Gastrocnemius medialis (tissue), 4 donors: Measurements from ENCODE around the gene SEMA3D. TPM values are rescaled to one million over a fixed set of nuclear protein-coding genes. Genes with fewer than 3 reads are reported as not detected.

Source experiments
- ATAC-seq, 2 donors: fragments of 150-250 bp; one replicate each; pipeline ENCODE4 v1.9.1; 2016
- DNase-seq, 2 donors: peaks; one replicate each; pipeline ENCODE4 v3.0.0-alpha.2; 2019
- H3K27ac ChIP-seq, 4 donors: fragments of 200-600 bp; sonication (generic); 1 replicate in 1 of 4; 2 replicates in 3 of 4; pipeline ENCODE4 v1.5.1; 2016 to 2018; ENCODE audit warnings: mild to moderate bottlenecking in 2 of 4, moderate library complexity in 1 of 4
- H3K27me3 ChIP-seq, 3 donors: fragments of 200-600 bp; sonication (generic) in 2 of 3; 1 replicate in 1 of 3; 2 replicates in 2 of 3; pipeline versions ENCODE4 v1.5.1 to v1.6.0; 2016 to 2019; ENCODE audit warnings: mild to moderate bottlenecking in 1 of 3, moderate library complexity in 1 of 3
- H3K36me3 ChIP-seq, 2 donors: fragments of 200-600 bp; sonication (generic) in 1 of 2; one replicate each; pipeline ENCODE4 v1.5.1; 2017 to 2018
- H3K4me1 ChIP-seq, 2 donors: fragments of 200-600 bp; sonication (generic) in 1 of 2; one replicate each; pipeline ENCODE4 v1.5.1; 2016 to 2017; ENCODE audit warnings: mild to moderate bottlenecking in 2 of 2
- H3K4me3 ChIP-seq, 4 donors: fragments of 200-600 bp; sonication (generic) in 3 of 4; 1 replicate in 1 of 4; 2 replicates in 3 of 4; pipeline ENCODE4 v1.5.1; 2016 to 2019; ENCODE audit warnings: mild to moderate bottlenecking in 2 of 4
- H3K9me3 ChIP-seq, 3 donors: fragments of 200-600 bp; sonication (generic) in 2 of 3; 1 replicate in 1 of 3; 2 replicates in 2 of 3; pipeline ENCODE4 v1.5.1; 2016 to 2019
- POLR2A ChIP-seq, 2 donors: fragments of 450-650 bp; IDR thresholded peaks; one replicate each; pipeline ENCODE4 v1.6.1; 2017; ENCODE audit warnings: antibody characterized with exemption in 2 of 2, mild to moderate bottlenecking in 2 of 2, moderate library complexity in 2 of 2
- in situ Hi-C, 4 donors: fragments of 200-750 bp; cut with MboI; loops; one replicate each; pipeline versions ENCODE4 v1.15.0 to v1.8.0; 2017; ENCODE audit warnings: low sequenced_read_pairs in 4 of 4
- intact Hi-C: fragments of 100-400 bp; cut with DNase I; formaldehyde crosslinking; loops from one replicate; pipeline ENCODE4 v1.15.1; 2023; ENCODE audit warnings: low total_unique reads
- total RNA-seq, 4 donors: library from RNA; depleted of rRNA; stranded (reverse); fragments of >200 nt; gene quantifications; one replicate each; pipeline versions ENCODE4 v1.1.0 to v1.2.3, GENCODE V29; 2016
- TF ChIP-seq, protein P1 (sequence below), 5 experiments: fragments of 450-650 bp in 3 of 5; fragments of 200-600 bp in 2 of 5; sonication (generic) in 2 of 5; IDR thresholded peaks in 4 of 5; conservative IDR thresholded peaks in 1 of 5; 1 replicate in 4 of 5; 2 replicates in 1 of 5; pipeline ENCODE4 v1.5.1; 2016 to 2019; ENCODE audit warnings: antibody characterized with exemption in 5 of 5, mild to moderate bottlenecking in 3 of 5, moderate library complexity in 3 of 5

The SEMA3D gene
- total RNA-seq, 4 donors from 2014 or later: 0.75 TPM; not detected in 3

GRCh38 chr7:85041605-85042216 is 145.1 kb downstream of the SEMA3D start:
- Histone ChIP-seq H3K36me3 (no peaks in the 10 kb centered on the region), H3K27me3 (no peaks in the 10 kb centered on the region), H3K4me3 (no peak overlapping the region), H3K4me1 (no peaks in the 10 kb centered on the region), H3K9me3 (no peaks in the 10 kb centered on the region), H3K27ac (no peak overlapping the region)
- in situ Hi-C loops (loop anchor here (10.0 to 25.0 kb wide), 3 partner anchors 496 to 521 kb away; no protein-coding TSS in a partner anchor), intact Hi-C loops (no loop called here)
- peak in 1 of 2 donors; percentile 17 for DNase-seq
- ATAC-seq: no peak
- TF ChIP-seq, protein P1, sequence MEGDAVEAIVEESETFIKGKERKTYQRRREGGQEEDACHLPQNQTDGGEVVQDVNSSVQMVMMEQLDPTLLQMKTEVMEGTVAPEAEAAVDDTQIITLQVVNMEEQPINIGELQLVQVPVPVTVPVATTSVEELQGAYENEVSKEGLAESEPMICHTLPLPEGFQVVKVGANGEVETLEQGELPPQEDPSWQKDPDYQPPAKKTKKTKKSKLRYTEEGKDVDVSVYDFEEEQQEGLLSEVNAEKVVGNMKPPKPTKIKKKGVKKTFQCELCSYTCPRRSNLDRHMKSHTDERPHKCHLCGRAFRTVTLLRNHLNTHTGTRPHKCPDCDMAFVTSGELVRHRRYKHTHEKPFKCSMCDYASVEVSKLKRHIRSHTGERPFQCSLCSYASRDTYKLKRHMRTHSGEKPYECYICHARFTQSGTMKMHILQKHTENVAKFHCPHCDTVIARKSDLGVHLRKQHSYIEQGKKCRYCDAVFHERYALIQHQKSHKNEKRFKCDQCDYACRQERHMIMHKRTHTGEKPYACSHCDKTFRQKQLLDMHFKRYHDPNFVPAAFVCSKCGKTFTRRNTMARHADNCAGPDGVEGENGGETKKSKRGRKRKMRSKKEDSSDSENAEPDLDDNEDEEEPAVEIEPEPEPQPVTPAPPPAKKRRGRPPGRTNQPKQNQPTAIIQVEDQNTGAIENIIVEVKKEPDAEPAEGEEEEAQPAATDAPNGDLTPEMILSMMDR (IDR thresholded peaks at IDR 0.05 in 4 of 5, conservative IDR thresholded peaks at IDR 0.05 in 1 of 5): peak in 4 of 5 experiments; percentile 6 to 44 (median 38)
- no peak for TF ChIP-seq POLR2A (IDR thresholded peaks at IDR 0.05)

- Histone ChIP-seq H3K4me1 (no peaks in the 10 kb centered on the region), H3K4me3 (no peak overlapping the region), H3K27ac (no peak overlapping the region), H3K27me3 (no peaks in the 10 kb centered on the region), H3K9me3 (no peaks in the 10 kb centered on the region), H3K36me3 (no peaks in the 10 kb centered on the region)
- ATAC-seq (no peak), DNase-seq (no peak)
- in situ Hi-C loops: loop anchor here in 3 of 4 donors (25.0 kb wide), 2 partner anchors 498 to 523 kb away; no protein-coding TSS in a partner anchor
- intact Hi-C loops: no loop called here
- no peak for TF ChIP-seq POLR2A (IDR thresholded peaks at IDR 0.05)
- TF ChIP-seq, protein P1 (IDR thresholded peaks at IDR 0.05 in 4 of 5, conservative IDR thresholded peaks at IDR 0.05 in 1 of 5): no peak
Measured at GRCh38 chr7:85039196-85039923, 147.5 kb downstream of the SEMA3D start.

GRCh38 chr7:85038466-85038865 is 148.4 kb downstream of the SEMA3D start:
- no peak for ATAC-seq
- H3K4me3 ChIP-seq: no peak overlapping the region
- in situ Hi-C loops: loop anchor here in 3 of 4 donors (25.0 kb wide), 2 partner anchors 499 to 524 kb away; no protein-coding TSS in a partner anchor

GRCh38 chr7:85033263-85033662 is 153.6 kb downstream of the SEMA3D start:
- Histone ChIP-seq H3K4me3 (no peak overlapping the region), H3K27me3 (no peaks in the 10 kb centered on the region), H3K9me3 (no peaks in the 10 kb centered on the region), H3K36me3 (no peaks in the 10 kb centered on the region), H3K4me1 (no peaks in the 10 kb centered on the region), H3K27ac (no peak overlapping the region)
- intact Hi-C loops (no loop called here), in situ Hi-C loops (loop anchor here in 3 of 4 donors (25.0 kb wide), 2 partner anchors 504 to 529 kb away; no protein-coding TSS in a partner anchor)
- no peak for DNase-seq
- no peak for ATAC-seq
- TF ChIP-seq POLR2A (IDR thresholded peaks at IDR 0.05): no peak
- TF ChIP-seq, protein P1 (IDR thresholded peaks at IDR 0.05 in 4 of 5, conservative IDR thresholded peaks at IDR 0.05 in 1 of 5): no peak

More at GRCh38 chr7:85038466-85038865, 148.4 kb downstream of the SEMA3D start:
- intact Hi-C loops: no loop called here
- H3K27ac ChIP-seq: no peak overlapping the region
- H3K9me3 ChIP-seq: no peaks in the 10 kb centered on the region
- DNase-seq: no peak
- H3K4me1 ChIP-seq: no peaks in the 10 kb centered on the region
- H3K27me3 ChIP-seq: no peaks in the 10 kb centered on the region
- TF ChIP-seq, protein P1 (IDR thresholded peaks at IDR 0.05 in 4 of 5, conservative IDR thresholded peaks at IDR 0.05 in 1 of 5): no peak
- TF ChIP-seq POLR2A (IDR thresholded peaks at IDR 0.05): no peak
- no peaks in the 10 kb centered on the region for H3K36me3 ChIP-seq
